Suprapubic skin (tissue), 4 donors: ENCODE measurements around the gene PCBP3.

ENCODE experiments used
- POLR2A ChIP-seq, 2 donors: fragments of 450-650 bp; IDR thresholded peaks; one replicate each; pipeline ENCODE4 v1.6.1; 2017; ENCODE audit warnings: antibody characterized with exemption in 2 of 2, mild to moderate bottlenecking in 2 of 2, moderate library complexity in 2 of 2
- POLR2AphosphoS5 ChIP-seq, 3 donors: sonication (generic); formaldehyde crosslinking; IDR thresholded peaks; one replicate each; pipeline ENCODE4 v1.6.1; 2017; ENCODE audit warnings: antibody characterized with exemption in 3 of 3
- TF ChIP-seq, protein P1 (sequence below), 2 donors: fragments of 200-600 bp in 1 of 2; fragments of 450-650 bp in 1 of 2; sonication (generic) in 1 of 2; IDR thresholded peaks; one replicate each; pipeline ENCODE4 v1.5.1; 2016 to 2019; ENCODE audit warnings: antibody characterized with exemption in 2 of 2, mild to moderate bottlenecking in 1 of 2, moderate library complexity in 1 of 2

GRCh38 chr21:45990049-45990711 is 346.7 kb downstream of the PCBP3 start:
- TF ChIP-seq, protein P1, sequence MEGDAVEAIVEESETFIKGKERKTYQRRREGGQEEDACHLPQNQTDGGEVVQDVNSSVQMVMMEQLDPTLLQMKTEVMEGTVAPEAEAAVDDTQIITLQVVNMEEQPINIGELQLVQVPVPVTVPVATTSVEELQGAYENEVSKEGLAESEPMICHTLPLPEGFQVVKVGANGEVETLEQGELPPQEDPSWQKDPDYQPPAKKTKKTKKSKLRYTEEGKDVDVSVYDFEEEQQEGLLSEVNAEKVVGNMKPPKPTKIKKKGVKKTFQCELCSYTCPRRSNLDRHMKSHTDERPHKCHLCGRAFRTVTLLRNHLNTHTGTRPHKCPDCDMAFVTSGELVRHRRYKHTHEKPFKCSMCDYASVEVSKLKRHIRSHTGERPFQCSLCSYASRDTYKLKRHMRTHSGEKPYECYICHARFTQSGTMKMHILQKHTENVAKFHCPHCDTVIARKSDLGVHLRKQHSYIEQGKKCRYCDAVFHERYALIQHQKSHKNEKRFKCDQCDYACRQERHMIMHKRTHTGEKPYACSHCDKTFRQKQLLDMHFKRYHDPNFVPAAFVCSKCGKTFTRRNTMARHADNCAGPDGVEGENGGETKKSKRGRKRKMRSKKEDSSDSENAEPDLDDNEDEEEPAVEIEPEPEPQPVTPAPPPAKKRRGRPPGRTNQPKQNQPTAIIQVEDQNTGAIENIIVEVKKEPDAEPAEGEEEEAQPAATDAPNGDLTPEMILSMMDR (IDR thresholded peaks at IDR 0.05) = no peak
- no peak for TF ChIP-seq POLR2AphosphoS5 (IDR thresholded peaks at IDR 0.05)
- no peak for TF ChIP-seq POLR2A (IDR thresholded peaks at IDR 0.05)
